ENCODE measurements around the gene SLC34A1. TPM values are rescaled to one million over a fixed set of nuclear protein-coding genes. Genes with fewer than 3 reads are reported as not detected.

The SLC34A1 gene
- total RNA-seq, 1 experiment from 2014 or later: not detected

GRCh38 chr5:177446200-177447065, 62.2 kb downstream of the SLC34A1 start, which contains the start of gene PRR7:
Gene PRR7 (plus strand): TSS chr5:177446814. CDS start chr5:177455068, 8,254 bp downstream.
- CTCF ChIA-PET: interaction anchor here (0.6 to 6.4 kb wide), 9 partner anchors 9 to 360 kb away, joined by 3 to 78 read pairs (median 6); partner anchors contain the start of genes FGFR4 and GRK6
- TF ChIP-seq CTCF (IDR thresholded peaks at IDR 0.05; ENCODE audit: insufficient read depth in 1 of 2, low read depth in 1 of 2, low read length in 1 of 2, severe bottlenecking in 1 of 2, unreplicated experiment in 1 of 2): no peak
- H3K4me3 Mint-ChIP-seq (ENCODE audit: unreplicated experiment): peak within 1 kb of the TSS; percentile 70
- POLR2A ChIA-PET: interaction anchor here (0.6 to 5.0 kb wide), 3 partner anchors 20 to 557 kb away, joined by 3 to 43 read pairs (median 6); partner anchors contain the start of gene GRK6
- H3K27me3 Mint-ChIP-seq (ENCODE audit: insufficient read depth, unreplicated experiment): peaks cover 6% of the 10 kb centered on the region
- intact Hi-C loops (cut with micrococcal nuclease; ENCODE audit: unreplicated experiment): loop anchor here (2.0 kb wide), 2 partner anchors 20 to 42 kb away; partner anchors contain the start of gene GRK6
- peak; percentile 70 to 84 for DNase-seq
- peaks cover 6% of the 10 kb centered on the region; the same call in 1 of the 2 replicates for H3K4me1 ChIP-seq
- H3K36me3 Mint-ChIP-seq (ENCODE audit: insufficient read depth, unreplicated experiment): peaks cover 59% of the 10 kb centered on the region
- H3K9me3 ChIP-seq: no peaks in the 10 kb centered on the region
- no peaks in the 10 kb centered on the region for H3K9me3 Mint-ChIP-seq (ENCODE audit: unreplicated experiment)
- H3K4me3 ChIP-seq (ENCODE audit: low read depth, low read length): peak within 1 kb of the TSS; percentile 78
- no peaks in the 10 kb centered on the region; the same call in 1 of the 2 replicates for H3K36me3 ChIP-seq (ENCODE audit: control insufficient read depth, insufficient read depth, low read length)
- no TSS peak for BruUV-seq (replicated peaks)
- H3K4me1 Mint-ChIP-seq (ENCODE audit: low read depth, unreplicated experiment): peaks cover 8% of the 10 kb centered on the region
- no peaks in the 10 kb centered on the region for H3K27me3 ChIP-seq (replicated peaks; ENCODE audit: control insufficient read depth, insufficient read depth, low read length)
- H3K27ac Mint-ChIP-seq (ENCODE audit: unreplicated experiment): peak within 1 kb of the TSS; percentile 56

- H3K4me3 ChIP-seq (ENCODE audit: low read depth, low read length): peak overlapping the region; percentile 78
- H3K9me3 Mint-ChIP-seq (ENCODE audit: unreplicated experiment): no peaks in the 10 kb centered on the region
- no peak overlapping the region for H3K27ac Mint-ChIP-seq (ENCODE audit: unreplicated experiment)
- ChIA-PET CTCF (interaction anchor here (0.6 to 6.4 kb wide), 5 partner anchors 21 to 361 kb away, joined by 3 to 78 read pairs (median 6); partner anchors contain the start of genes FGFR4 and GRK6), POLR2A (interaction anchor here (0.6 to 5.0 kb wide), 4 partner anchors 21 to 78 kb away, joined by 3 to 43 read pairs (median 8); partner anchors contain the start of gene GRK6)
- H3K36me3 Mint-ChIP-seq (ENCODE audit: insufficient read depth, unreplicated experiment): peaks cover 57% of the 10 kb centered on the region
- BruUV-seq (replicated peaks): no TSS peak
- H3K36me3 ChIP-seq (ENCODE audit: control insufficient read depth, insufficient read depth, low read length): no peaks in the 10 kb centered on the region; the same call in 1 of the 2 replicates
- no peaks in the 10 kb centered on the region for H3K9me3 ChIP-seq
- intact Hi-C loops (cut with micrococcal nuclease; ENCODE audit: unreplicated experiment): loop anchor here (2.0 kb wide), 2 partner anchors 20 to 42 kb away; partner anchors contain the start of gene GRK6
- peak in 1 of 2 experiments; percentile 70 for DNase-seq
- peaks cover 6% of the 10 kb centered on the region; the same call in 1 of the 2 replicates for H3K4me1 ChIP-seq
- TF ChIP-seq CTCF (IDR thresholded peaks at IDR 0.05; ENCODE audit: insufficient read depth in 1 of 2, low read depth in 1 of 2, low read length in 1 of 2, severe bottlenecking in 1 of 2, unreplicated experiment in 1 of 2): no peak
- H3K27me3 Mint-ChIP-seq (ENCODE audit: insufficient read depth, unreplicated experiment): peaks cover 6% of the 10 kb centered on the region
- H3K4me3 Mint-ChIP-seq (ENCODE audit: unreplicated experiment): peak overlapping the region; percentile 70
- H3K27me3 ChIP-seq (replicated peaks; ENCODE audit: control insufficient read depth, insufficient read depth, low read length): no peaks in the 10 kb centered on the region
- peaks cover 8% of the 10 kb centered on the region for H3K4me1 Mint-ChIP-seq (ENCODE audit: low read depth, unreplicated experiment)
Observed at GRCh38 chr5:177447066-177447610, 62.9 kb downstream of the SLC34A1 start.
